Sigmoid colon (tissue), 3 donors: ENCODE results near the gene F2R.

Experiments
- CTCF ChIP-seq, 4 experiments: fragments of 450-650 bp in 3 of 4; fragments of 200-600 bp in 1 of 4; IDR thresholded peaks; one replicate each; pipeline ENCODE4 v1.5.1; 2016 to 2019; ENCODE audit warnings: antibody characterized with exemption in 4 of 4, mild to moderate bottlenecking in 3 of 4, moderate library complexity in 2 of 4
- POLR2A ChIP-seq, 2 donors: fragments of 450-650 bp; IDR thresholded peaks; one replicate each; pipeline ENCODE4 v1.6.1; 2016; ENCODE audit warnings: antibody characterized with exemption in 2 of 2, mild to moderate bottlenecking in 2 of 2, moderate library complexity in 2 of 2

DNA sequence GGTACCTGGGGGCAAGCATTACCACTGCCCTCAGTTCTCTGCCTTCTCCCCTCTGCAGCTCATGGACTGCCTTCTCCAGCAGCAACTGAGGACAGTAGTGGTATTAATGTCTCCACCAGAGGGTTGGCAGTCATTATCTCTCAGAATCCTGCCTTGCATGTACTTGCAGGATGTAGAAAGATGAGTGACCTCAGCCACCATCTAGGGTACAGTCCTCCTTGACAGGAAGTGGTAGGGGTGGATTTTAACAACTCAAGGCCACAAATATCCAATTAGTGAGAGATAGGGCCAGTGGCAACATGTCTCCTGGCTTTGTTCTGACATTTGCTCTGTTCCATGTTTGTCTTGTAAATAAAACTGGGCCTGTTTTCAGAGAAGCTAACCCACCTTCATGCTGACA is 47.2 kb downstream of the F2R start:
- TF ChIP-seq CTCF (IDR thresholded peaks at IDR 0.05) (no peak), POLR2A (IDR thresholded peaks at IDR 0.05) (no peak)
